Activated CD4-positive, alpha-beta T cell treated with anti-CD3 and anti-CD28 coated beads for 4 hours (primary cell): Measurements from ENCODE around the gene COL6A3.

Experiments used
- DNase-seq, 2 donors: peaks; one replicate each; pipeline ENCODE4 v3.0.0-alpha.2; 2020

Gene COL6A3

GRCh38 chr2:237293978-237294377 is 120.0 kb downstream of the COL6A3 start:
- DNase-seq, result no peak

DNA sequence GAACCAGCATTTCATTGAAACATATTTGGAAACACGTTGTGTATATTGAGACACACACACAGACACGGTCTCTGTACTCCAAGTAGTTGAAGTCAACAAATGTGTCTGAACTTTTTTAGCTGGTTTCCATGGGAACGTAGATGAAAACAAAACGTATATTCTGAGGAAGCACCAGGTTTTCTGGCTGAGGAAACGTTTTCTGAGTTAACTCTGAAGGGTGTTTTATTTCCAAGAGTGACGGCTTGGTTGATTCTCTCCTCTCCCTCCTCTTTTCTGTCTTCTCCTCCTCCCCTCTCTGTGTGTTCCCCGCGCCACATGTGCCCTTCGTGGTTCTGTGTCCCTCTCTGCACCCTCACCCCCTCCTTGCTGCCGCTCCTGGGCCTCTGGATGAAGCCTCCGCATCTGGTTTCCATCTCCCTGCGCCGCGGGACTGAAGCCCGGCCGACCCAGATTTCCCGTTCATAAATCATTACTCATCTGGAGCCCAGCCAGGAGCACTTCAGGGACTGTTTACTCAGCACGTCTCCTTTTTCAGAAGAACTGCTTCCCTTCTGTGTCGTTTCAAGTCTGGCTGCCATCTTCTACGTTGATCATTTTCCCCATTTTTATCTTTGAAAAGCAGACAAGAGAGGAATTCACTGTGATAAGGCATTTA is 122.7 kb downstream of the COL6A3 start:
- DNase-seq, result peak in 1 of 2 donors; percentile 23

- DNase-seq, result no peak
Observed at GRCh38 chr2:237290261-237290660, 123.7 kb downstream of the COL6A3 start.

- no peak for DNase-seq
Observed at GRCh38 chr2:237289139-237289538, 124.8 kb downstream of the COL6A3 start.

- DNase-seq, result no peak
Observed at GRCh38 chr2:237287872-237288271, 126.1 kb downstream of the COL6A3 start.

GRCh38 chr2:237283131-237283928 is 130.6 kb downstream of the COL6A3 start:
- DNase-seq, result no peak

DNA sequence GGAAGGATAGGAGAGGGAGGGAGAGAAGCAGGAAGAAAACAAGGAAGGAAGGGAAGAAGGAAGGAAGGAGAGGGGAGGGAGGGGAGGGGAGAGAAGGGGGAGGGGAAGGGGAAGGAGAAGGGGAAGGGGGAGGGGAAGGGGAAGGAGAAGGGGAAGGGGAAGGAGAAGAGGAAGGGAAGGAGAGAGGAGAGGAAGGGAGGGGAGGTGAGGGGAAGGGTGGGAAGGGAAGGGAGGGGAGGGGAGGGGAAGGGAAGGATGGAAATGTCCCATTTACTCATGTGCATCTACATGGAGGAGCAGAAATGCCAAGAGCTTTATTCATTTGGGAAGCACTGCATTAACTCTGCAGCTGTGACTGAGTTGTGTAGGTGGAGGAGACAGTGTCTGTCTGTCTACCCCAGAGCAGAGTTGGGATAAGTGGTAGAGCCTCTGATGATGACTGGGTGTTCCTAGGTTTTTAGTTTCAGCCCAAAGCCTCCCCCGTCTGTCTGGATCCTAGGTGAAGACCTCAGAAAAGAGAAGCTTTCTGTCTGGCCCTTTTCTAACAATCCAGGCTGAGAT is 131.3 kb downstream of the COL6A3 start:
- no peak for DNase-seq

DNA sequence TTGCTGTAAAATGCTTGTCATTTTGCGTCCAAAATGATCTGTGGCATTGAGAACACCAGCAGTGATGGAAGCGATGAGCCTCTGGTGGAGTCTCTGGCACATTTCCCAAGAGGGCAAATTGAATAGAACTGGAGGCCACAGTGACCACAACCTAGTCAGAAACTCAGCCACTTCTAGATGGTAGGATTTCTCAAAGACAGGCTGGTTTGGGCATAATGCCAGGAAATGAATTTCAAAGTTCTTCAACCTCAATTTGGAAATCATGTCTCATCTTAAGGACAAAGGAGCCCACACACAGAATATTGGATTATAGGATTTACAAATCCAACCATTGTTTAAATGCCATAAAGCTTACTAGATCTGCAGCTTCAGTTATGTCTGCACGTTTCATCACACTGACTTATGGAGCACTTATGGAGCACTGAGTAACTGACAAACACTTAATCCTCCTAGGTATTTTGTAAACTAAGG is 132.1 kb downstream of the COL6A3 start:
- DNase-seq, result no peak

- DNase-seq, result no peak
Observed at GRCh38 chr2:237280939-237281338, 133.0 kb downstream of the COL6A3 start.

DNA sequence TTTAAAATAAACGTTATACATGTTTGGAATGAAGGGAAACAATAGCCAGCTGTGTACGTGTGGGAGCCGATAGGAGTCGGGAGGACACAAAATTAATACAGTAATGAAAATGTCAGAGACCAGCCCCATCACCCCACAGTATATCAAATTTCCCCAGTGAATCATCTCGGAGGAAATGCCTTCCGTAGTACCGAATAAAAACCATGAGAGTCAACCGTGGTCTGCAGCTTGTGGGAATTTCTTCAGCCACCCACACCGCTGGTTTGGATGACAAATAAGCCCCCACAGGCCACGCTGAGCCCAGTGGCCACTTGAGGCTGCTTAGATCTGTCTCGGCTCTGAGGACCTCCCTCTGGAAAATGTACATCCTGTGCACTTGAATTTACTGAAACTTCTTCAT is 133.7 kb downstream of the COL6A3 start:
- DNase-seq, result no peak

DNA sequence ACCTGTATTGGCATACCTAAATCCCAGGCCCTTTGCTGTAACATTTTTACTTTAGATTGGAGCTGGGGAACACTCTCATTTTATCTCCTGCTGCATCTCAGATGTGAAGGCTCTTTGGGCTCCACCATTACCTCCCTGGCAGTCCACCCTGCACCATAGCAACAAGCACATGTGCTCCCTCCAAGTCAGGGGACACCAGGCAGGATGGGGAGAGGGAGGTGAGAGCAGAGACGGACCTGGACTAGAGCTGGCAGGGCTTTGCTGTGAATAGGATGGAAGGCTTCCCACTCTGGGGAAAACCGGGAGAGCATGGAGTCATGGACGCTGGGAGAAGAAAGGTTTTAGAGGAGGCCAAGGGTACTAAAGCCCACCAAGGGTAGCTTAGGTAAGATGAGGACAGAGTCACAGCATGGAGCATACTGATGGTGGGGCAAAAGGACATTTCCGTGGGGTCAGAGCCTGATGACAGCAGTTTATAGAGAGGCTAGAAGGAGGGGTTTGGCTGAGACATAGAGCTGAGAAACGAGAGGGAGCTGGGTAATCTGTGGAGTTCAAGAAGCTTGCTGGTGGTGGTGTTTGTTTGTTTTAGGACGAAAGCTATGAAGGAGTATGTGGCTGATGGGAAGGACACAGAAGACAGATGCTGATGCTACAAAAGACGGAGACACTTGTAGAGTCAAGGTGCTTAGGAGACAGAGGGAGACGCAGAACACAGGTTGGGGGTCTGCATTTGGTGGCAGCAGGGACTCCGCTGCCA is 134.8 kb downstream of the COL6A3 start:
- DNase-seq, result no peak

DNA sequence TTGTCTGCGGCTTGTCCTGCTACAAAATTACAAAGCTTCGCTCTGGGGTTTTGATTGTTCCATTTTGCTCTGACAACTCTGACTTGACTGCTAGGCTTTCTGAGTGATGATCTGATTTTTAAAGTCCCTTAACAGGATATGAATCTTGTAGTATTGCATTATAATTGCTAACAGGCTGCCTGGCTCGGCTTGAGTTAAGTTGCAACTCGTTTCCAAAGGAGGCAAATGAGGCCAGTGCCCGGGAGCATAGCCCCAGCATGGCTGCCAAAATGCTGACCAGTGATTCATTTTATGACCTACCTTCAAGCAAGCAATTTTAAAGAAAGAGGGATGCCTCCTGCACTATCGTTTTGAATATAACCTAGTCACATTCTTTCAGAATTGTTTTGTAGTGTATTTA is 135.4 kb downstream of the COL6A3 start:
- DNase-seq, result no peak

GRCh38 chr2:237276716-237277490 is 137.1 kb downstream of the COL6A3 start:
- DNase-seq, result no peak
